CD4-positive, alpha-beta T cell treated with Interleukin-2 at 100 ng/mL for 4 hours (primary cell): Measurements from ENCODE around the gene RITA1.

Experiments
- DNase-seq: peaks from one replicate; pipeline ENCODE4 v3.0.0-alpha.2; 2020; ENCODE audit warnings: low spot score

The RITA1 gene

DNA sequence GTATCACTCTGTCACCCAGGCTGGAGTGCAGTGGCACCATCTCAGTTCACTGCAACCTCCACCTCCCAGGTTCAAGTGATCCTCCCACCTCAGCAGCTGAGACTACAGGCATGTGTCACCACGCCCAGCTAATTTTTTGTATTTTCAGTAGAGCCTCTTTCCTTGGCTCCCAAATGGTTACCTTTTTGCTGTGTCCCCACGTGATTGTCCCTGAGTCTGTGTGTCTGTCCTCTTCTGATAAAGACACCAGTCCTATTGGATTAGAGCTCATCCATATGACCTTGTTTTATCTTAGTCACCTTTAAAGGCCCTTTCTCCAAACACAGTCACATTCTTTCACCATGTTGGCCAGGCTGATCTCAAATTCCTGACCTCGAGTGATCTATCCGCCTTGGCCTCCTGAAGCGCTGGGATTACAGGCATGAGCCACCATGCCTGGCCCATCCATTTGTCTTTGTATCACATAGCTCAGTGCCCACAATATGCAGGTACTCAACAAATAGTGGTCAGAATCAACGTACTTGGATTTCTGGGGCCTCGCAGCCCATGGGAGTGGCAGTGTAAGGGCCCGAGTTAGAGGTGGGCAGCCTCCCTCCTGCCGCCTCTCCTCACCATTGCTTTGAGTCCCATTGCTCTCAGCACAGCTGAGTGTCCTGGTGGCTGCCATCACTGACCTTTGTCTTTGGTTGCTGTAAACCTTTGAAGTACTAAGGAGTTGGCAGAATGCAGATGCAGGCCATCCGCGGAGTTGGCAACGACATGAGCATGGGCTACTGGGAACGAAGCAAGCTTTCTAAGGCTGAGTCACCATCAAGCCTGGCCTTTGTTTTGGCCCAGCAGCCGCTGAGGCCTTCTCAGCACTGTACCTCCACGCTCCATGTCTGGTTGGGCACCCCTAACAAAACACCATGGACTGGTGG, 45.1 kb downstream of the RITA1 start:
- no peak for DNase-seq

DNA sequence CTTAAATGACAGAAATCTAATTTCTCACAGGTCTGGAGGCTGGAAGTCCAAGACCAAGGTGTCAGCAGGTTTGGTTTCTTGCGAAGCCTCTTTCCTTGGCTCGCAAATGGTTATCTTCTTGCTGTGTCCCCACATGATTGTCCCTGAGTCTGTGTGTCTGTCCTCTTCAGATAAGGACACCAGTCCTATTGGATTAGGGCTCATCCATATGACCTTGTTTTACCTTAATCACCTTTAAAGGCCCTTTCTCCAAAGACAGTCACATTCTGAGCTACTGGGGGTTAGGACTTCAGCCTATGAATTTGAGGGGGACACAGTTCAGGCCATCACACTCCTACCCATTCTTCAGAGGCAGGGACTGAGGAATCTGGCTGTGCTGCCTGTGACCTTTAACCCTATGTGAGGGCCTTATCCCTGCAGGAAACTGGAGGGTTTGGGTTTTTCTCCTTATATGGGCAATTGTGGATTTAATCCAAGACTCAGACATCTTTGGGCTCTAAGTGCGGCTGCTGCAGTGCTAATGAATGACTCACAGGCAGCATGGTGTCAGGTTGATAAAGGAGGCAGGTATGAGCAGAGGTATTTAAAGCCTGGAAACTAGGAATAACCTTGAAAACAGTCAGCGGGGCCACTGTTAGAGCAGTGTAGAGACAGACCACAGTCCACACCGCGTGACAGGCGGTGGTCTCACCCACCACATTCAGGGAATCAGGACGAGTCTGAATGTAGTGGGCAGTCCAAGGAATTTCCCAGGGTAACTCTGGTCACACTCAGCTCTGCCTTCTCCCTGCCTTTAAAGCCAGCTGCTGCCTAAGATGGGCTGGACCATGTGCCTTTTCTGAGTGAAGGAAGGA, 45.9 kb downstream of the RITA1 start:
- no peak for DNase-seq

DNA sequence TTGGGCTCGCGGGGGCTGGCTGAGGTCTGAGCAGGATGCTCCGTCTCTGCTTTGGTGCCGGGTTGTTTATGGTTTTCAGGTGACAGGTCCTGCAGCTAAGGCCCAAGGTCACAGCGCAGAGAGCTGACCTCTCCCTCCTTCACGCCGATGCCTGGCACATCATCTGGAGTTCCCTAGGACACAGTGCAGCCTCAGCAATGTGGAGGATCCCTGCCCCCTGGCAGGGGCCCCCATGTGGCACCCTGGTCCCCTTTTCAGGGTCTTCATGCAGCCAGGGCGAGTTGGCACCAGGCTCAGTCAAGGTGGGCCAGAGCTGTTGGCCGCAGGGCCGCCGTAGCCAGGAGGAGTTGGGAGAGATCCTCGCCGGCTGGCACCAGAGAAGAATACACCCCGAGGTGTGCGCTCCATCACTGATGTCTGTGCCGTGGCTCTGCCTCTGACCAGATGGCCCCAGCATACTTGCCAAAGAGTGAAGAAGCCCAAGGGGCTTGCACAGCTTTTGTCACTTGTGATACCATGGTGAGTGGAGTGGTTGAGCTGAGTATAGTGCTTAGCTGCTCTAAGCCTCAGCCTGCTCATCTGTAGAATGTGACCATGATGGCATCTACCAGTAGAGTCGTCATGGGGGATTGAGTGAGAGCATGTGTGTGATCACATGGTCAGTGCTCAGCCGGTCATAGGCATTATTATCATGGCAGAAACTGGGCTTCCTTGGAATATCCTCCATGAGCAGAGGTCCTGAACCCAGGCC, 46.7 kb downstream of the RITA1 start:
- DNase-seq: no peak

DNA sequence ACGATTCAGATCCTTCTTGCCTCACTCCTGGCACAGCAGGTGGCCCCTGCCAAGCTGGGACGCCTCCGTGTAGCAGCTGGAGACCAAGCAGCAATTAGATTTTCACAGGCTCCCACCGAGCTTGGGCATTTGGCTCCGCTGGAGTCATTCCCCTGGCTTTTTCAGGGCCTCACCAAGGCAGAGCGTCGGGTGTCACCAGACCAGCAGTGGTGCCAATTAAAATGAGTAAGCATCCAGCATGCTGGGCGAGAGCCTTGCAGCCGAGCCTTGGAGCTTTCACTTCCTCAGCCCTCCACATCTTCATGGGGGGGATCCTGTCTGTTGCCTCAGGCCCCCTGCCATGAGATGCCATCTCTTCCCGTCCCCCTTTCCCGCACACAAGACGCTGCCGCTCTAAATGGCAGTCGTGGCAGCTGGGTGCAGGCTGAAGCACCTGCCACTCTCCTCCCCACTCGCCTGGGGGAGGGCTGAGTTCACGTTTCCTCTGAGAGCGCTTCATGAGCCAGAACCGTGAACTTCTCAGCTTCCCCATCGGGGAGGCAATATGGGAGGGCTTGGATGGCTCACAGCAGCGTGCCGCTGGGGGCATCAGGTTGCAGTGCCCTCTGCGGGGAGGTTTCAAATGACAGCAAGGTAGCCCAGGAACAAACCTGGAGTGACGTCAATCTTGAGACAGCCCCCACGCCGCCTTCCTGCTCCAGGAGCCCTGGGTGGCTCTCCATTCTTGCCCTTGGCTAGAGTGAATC, 47.5 kb downstream of the RITA1 start:
- DNase-seq: peak; percentile 64

DNA sequence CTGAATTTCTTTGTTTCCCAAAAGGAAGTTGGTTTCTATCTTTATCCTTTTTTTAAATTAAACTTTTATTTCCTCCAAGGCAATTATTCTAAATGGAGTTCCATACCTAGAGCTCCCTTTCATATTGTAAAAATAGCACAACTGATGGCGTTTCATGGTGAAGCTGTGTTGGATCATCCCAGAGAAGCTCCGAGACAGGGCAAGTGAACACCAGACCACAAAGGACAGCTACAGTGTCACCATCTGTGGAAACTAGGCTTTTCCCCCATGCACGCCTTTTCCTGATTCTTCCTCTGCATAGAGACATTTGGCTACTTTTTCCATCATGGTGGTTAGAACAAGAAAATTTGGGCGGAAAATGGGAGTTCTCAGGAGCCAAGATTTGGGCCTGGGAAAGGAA, 48.4 kb downstream of the RITA1 start:
- DNase-seq: no peak

DNA sequence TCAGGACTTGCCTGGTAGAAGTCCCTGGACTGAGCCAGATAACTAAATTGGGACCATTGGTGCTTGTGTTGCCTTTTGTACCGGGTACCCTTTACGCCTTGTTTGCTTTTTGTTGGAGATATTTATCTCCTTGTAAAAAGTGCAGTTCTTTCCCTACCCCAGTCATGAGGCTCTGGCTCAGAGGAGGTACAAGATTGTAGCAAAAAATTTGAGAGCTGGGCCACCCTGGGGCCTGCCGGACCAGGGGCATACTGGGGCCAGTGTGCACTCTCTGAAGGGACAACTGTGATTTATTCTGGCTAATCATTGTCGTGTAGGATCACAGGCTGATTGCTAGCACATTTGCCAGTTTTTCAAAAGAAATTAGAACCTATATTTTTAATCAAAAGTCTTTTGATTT, 49.0 kb downstream of the RITA1 start:
- no peak for DNase-seq

DNA sequence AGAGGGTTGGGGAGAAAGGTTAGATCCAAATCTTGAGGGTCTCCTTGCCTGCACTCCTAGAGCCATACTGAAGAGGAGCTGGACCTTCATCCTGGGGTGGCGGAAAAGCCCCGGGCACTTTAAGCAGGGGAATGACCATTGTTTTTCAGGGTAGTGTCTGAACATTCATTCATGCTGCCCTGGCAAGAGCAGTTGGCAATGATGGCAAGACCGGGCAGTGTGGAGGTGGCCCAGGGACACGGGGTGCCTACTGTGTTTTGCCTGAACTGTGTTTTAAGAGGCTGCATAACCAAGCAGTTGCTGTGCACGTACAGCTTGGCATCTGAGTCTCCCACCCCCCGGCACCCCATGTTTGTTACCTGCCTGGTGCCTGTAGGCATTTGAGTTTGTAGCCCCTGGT, 50.5 kb downstream of the RITA1 start:
- no peak for DNase-seq

DNA sequence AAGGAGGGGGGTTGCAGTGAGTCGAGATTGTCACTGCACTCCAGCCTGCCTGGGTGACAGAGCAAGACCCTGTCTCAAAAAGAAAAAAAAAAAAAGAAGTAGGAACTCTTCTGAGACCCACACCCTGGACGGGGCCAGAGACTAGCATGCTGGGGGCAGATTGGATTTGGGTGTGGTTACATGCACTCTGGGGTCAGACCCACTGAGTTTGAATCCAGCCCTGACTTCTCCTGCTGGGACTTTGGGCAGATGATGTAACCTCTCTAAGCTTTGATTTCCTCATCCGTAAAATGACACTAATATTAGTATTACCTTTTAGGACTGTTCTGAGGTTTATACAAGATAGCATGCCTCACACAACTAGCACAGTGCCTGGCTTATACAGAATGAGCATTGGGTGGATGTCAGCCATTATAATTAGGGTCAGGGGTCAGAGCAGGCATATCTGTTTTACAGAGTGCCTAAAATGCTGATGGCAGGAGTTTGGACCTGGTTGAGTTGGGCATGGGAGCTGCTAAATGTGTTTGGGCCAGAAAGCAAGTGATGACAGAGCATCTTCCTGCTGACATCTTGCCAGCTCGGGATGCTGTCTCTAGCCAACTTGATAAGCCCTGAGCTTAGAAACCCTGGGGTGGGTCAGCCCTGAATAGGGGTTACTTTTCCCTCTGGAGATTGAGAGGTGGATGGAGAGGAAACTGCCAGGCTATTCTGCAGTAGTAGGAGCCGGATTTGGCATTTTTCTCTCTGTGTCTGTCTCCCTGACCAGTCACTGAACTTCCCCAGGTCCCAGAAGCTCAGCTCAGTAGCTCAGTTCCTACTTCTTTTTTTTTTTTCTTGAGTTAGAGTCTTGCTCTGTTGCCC, 51.2 kb downstream of the RITA1 start:
- no peak for DNase-seq

DNA sequence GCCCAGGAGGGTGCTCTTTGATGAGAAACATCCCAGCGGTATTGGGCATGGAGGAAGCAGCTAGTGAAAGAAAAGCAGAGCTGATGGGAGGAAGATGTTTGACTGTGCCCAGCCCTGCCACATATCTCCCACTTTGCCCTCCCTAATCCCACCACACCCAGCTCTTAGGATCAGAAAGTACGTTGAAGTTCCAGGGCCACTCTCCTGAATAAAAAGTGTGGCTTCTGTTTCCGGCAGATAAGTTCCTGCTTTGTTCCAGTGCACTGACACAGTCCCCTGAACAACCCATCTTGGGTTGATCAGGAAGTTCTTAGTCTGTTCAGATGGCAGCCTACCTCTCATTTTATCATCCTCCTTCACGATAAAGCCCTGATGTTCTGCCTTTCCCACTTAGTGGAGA, 52.2 kb downstream of the RITA1 start:
- no peak for DNase-seq

DNA sequence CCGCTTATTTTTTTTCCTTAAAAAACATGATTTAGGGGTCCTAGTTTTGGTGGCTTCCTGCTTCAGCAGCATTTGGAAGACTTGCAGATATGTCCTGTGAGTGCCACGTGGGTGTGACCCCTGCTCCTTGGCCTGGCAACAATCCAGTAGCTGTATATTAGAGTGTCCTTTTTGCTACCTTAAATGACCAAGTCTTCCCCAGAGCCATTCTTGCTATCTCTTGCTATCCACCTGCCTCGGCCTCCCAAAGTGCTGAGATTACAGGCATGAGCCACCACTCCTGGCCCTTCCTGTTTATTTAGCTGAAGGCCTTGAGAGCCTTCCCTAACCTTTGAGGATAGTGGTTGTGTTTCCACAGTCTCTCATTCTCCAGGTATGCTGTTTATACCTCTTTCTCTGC, 52.8 kb downstream of the RITA1 start:
- no peak for DNase-seq

DNA sequence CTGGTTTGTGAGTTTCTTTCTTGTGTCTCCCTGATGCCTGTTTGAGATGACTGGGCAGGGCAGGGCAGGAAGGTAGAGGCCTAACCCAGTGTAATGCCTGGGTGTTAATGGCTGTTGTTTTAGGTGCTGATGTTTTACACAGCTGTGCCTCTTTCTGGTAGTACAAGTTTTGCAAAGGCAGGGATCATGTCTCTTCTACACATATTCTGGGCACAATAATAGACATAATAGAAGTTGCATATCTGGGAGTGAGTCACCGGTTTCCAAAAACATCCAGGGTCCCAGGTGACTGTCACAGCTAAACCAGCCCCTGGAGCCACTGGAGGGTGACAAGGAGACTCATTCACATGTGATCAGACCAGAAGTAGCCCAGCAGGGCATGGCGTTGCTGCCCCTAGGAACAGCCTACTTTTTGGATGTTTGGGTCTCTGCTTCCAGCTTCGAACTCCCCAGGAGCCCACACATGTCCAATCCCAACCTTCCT, 53.8 kb downstream of the RITA1 start:
- no peak for DNase-seq

DNA sequence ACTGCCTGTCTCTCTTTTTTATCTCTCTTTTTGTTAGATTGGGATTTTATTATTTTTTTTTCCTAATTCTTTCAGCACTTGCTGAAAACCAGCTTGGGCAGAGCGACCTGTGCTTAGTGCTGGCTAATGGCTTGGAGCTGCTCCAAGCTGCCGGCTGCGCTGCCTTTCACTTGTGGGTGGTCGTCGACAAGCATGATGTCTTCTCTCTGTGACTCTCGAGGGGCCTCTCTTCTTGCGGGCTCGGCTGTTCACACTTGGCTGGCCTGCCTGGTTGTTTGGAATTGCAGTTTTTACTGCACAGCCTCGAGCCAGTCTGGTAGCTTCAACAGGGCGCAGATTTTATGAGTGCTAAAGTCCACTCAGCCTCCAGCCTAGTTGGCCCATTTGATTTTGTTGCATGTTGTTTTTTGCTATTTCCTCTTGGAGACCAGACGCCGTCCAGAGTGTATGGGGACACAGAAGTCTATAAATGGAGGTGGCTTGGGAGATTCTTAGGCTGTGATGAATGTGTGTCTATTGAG, 54.4 kb downstream of the RITA1 start:
- DNase-seq: no peak

DNA sequence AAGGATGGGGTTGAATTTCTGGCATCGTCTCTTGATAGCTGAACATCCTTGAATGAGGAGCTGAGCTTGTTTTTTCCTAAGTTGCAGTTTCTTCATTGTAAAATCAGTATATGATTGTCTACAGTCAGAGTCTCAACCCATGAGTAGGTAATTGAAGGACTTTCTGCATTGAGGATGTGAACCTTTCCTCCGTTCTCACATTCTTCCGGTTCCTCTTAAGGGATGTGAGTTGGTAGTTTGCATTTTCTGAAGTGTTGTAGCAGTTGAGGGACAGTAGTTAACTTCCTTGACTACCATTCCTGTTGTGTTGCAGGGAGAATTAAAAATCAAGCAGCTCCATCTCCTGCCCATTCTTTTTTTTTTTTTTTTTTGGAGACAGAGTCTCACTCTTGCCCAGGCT, 54.9 kb downstream of the RITA1 start:
- DNase-seq: no peak

DNA sequence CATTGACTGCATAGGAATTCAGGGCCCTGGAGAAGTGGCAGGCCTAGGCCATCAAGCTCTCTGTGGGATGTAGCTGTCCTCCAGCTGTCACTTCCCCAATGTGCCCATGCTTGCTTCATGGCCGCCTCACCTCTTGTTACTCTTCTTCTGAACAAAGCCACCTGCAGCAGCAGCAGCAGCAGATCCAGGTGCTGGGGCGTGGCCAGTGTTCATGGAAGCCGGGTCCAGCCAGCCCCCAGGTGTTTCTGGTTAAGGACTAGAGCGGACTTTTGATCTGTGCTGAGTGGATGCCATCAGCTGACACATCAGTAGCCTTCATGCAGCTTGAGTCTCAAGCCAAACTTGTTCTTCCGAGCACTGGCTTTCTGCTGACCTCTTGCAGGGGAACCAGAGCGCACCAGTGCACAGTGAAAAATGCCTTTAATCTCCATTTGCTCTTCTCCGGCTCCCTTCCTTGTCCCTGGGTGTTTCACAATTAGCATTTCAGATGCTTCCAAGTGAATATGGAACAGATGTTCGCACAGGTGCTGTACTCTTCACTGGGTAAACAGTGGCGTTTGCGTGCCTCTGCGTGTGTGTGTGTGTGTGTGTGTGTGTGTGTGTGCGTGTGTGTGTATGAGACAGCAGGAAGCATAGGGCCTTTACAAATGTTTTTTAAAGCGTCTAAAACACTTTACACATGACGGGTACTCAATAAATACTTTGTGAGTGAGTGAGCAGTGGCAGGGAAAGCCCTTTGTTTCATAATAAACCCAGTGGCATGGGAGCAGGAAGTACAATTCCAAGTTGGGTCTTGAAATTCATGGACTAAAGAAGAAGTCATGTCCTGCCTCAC, 55.9 kb downstream of the RITA1 start:
- no peak for DNase-seq
